Measurements from ENCODE around the gene ABTB2. TPM values are rescaled to one million over a fixed set of nuclear protein-coding genes. Genes with fewer than 3 reads are reported as not detected.

Gene ABTB2
- total RNA-seq, 4 donors from 2014 or later: 5.4 to 15.6 (median 12.8) TPM

GRCh38 chr11:34269694-34270245 lies 88.0 kb downstream of the ABTB2 start:
- TF ChIP-seq POLR2A (IDR thresholded peaks at IDR 0.05) (no peak), POLR2AphosphoS5 (IDR thresholded peaks at IDR 0.05) (no peak), EP300 (IDR thresholded peaks at IDR 0.05) (no peak), CTCF (IDR thresholded peaks at IDR 0.05) (no peak)
- Histone ChIP-seq H3K27me3 (no peaks in the 10 kb centered on the region), H3K36me3 (no peaks in the 10 kb centered on the region), H3K27ac (no peak overlapping the region), H3K4me3 (no peak overlapping the region), H3K4me1 (peaks cover 23% of the 10 kb centered on the region), H3K9me3 (no peaks in the 10 kb centered on the region)
- WGBS: 93% methylated on average over 7 of the region's 7 CpGs
- DNase-seq (ENCODE audit: low spot score in 2 of 2): no peak

GRCh38 chr11:34268906-34269430 lies 88.8 kb downstream of the ABTB2 start:
- H3K4me1 ChIP-seq: peaks cover 19% of the 10 kb centered on the region
- no peaks in the 10 kb centered on the region for H3K27me3 ChIP-seq
- H3K9me3 ChIP-seq: no peaks in the 10 kb centered on the region
- no peak overlapping the region for H3K27ac ChIP-seq
- DNase-seq (ENCODE audit: low spot score in 2 of 2): no peak
- H3K4me3 ChIP-seq: no peak overlapping the region
- WGBS: 66% methylated on average over 6 of the region's 6 CpGs
- no peaks in the 10 kb centered on the region for H3K36me3 ChIP-seq
- TF ChIP-seq POLR2A (IDR thresholded peaks at IDR 0.05) (no peak), EP300 (IDR thresholded peaks at IDR 0.05) (no peak), POLR2AphosphoS5 (IDR thresholded peaks at IDR 0.05) (no peak), CTCF (IDR thresholded peaks at IDR 0.05) (no peak)

GRCh38 chr11:34267417-34267816 lies 90.4 kb downstream of the ABTB2 start:
- Histone ChIP-seq H3K27me3 (no peaks in the 10 kb centered on the region), H3K36me3 (no peaks in the 10 kb centered on the region), H3K4me3 (no peak overlapping the region), H3K4me1 (peaks cover 32% of the 10 kb centered on the region), H3K9me3 (no peaks in the 10 kb centered on the region), H3K27ac (peak overlapping the region; percentile 53)
- no peak for DNase-seq (ENCODE audit: low spot score in 2 of 2)
- no peak for TF ChIP-seq CTCF (IDR thresholded peaks at IDR 0.05)
- no peak for TF ChIP-seq POLR2AphosphoS5 (IDR thresholded peaks at IDR 0.05)
- no peak for TF ChIP-seq EP300 (IDR thresholded peaks at IDR 0.05)
- TF ChIP-seq POLR2A (IDR thresholded peaks at IDR 0.05): no peak
- WGBS: 48% methylated on average over 3 of the region's 3 CpGs

GRCh38 chr11:34267013-34267412 lies 90.8 kb downstream of the ABTB2 start:
- H3K27ac ChIP-seq: peak overlapping the region; percentile 53
- H3K27me3 ChIP-seq: no peaks in the 10 kb centered on the region
- 8% methylated on average over 11 of the region's 11 CpGs for WGBS
- H3K9me3 ChIP-seq: no peaks in the 10 kb centered on the region
- peaks cover 36% of the 10 kb centered on the region for H3K4me1 ChIP-seq
- H3K36me3 ChIP-seq: no peaks in the 10 kb centered on the region
- no peak for TF ChIP-seq POLR2A (IDR thresholded peaks at IDR 0.05)
- no peak for TF ChIP-seq CTCF (IDR thresholded peaks at IDR 0.05)
- TF ChIP-seq EP300 (IDR thresholded peaks at IDR 0.05): no peak
- no peak for TF ChIP-seq POLR2AphosphoS5 (IDR thresholded peaks at IDR 0.05)
- DNase-seq (ENCODE audit: low spot score in 2 of 2): no peak
- H3K4me3 ChIP-seq: no peak overlapping the region

- H3K9me3 ChIP-seq: no peaks in the 10 kb centered on the region
- 47% methylated on average over 11 of the region's 11 CpGs for WGBS
- H3K27ac ChIP-seq: peak overlapping the region; percentile 53
- no peaks in the 10 kb centered on the region for H3K36me3 ChIP-seq
- no peak overlapping the region for H3K4me3 ChIP-seq
- no peak for DNase-seq (ENCODE audit: low spot score in 2 of 2)
- peaks cover 41% of the 10 kb centered on the region for H3K4me1 ChIP-seq
- no peaks in the 10 kb centered on the region for H3K27me3 ChIP-seq
- TF ChIP-seq POLR2A (IDR thresholded peaks at IDR 0.05) (no peak), CTCF (IDR thresholded peaks at IDR 0.05) (no peak), EP300 (IDR thresholded peaks at IDR 0.05) (no peak), POLR2AphosphoS5 (IDR thresholded peaks at IDR 0.05) (no peak)
Measured at GRCh38 chr11:34266090-34266912, 91.5 kb downstream of the ABTB2 start.
